OCI-LY1 (cell line): ENCODE data around the gene AFDN.

Experiments
- EZH2 ChIP-seq: fragments of 200-600 bp; sonication (generic), shearing (Covaris generic); IDR thresholded peaks from 2 replicates; pipeline ENCODE4 v1.8.0; 2017; ENCODE audit warnings: borderline replicate concordance, mixed run types, mild to moderate bottlenecking, antibody characterized with exemption, low read length, moderate library complexity, mixed read lengths
- TF ChIP-seq, protein P1 (sequence below): fragments of 200-600 bp; sonication (generic), shearing (Covaris generic); IDR thresholded peaks from 2 replicates; pipeline ENCODE4 v1.5.1; 2017; ENCODE audit warnings: mild to moderate bottlenecking, antibody characterized with exemption, low read length, moderate library complexity, mixed read lengths

GRCh38 chr6:167863897-167864296 is 37.2 kb downstream of the AFDN start:
- TF ChIP-seq, protein P1, sequence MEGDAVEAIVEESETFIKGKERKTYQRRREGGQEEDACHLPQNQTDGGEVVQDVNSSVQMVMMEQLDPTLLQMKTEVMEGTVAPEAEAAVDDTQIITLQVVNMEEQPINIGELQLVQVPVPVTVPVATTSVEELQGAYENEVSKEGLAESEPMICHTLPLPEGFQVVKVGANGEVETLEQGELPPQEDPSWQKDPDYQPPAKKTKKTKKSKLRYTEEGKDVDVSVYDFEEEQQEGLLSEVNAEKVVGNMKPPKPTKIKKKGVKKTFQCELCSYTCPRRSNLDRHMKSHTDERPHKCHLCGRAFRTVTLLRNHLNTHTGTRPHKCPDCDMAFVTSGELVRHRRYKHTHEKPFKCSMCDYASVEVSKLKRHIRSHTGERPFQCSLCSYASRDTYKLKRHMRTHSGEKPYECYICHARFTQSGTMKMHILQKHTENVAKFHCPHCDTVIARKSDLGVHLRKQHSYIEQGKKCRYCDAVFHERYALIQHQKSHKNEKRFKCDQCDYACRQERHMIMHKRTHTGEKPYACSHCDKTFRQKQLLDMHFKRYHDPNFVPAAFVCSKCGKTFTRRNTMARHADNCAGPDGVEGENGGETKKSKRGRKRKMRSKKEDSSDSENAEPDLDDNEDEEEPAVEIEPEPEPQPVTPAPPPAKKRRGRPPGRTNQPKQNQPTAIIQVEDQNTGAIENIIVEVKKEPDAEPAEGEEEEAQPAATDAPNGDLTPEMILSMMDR = no peak
- no peak for TF ChIP-seq EZH2
